CD4-positive, alpha-beta memory T cell (primary cell): ENCODE results near the gene NSA2. TPM values are rescaled to one million over a fixed set of nuclear protein-coding genes. Genes with fewer than 3 reads are reported as not detected.
A peak's percentile ranks its signal among the peaks of the same experiment; 100 is the strongest.

Experiments used
- CTCF ChIA-PET: fragments of 350-600 bp; sonication (Branson Sonifier 250); formaldehyde crosslinking; loops from one replicate; lab custom pipeline; 2021; ENCODE audit warnings: inconsistent platforms; ENCODE audit not compliant: partially characterized antibody; lab: Charles Lee
- POLR2A ChIA-PET: fragments of 350-600 bp; sonication (Branson Sonifier 250); formaldehyde crosslinking; loops from one replicate; lab custom pipeline; 2021; ENCODE audit not compliant: partially characterized antibody; lab: Charles Lee
- DNase-seq, 5 donors: peaks; one replicate each; pipeline versions ENCODE4 v3.0.0 to v3.0.0-alpha.2; 2020 to 2022; ENCODE audit warnings: mixed read lengths in 1 of 5
- H3K27ac ChIP-seq: one replicate; pipeline ENCODE4 v1.7.0; 2013; ENCODE audit warnings: low read depth, low read length
- H3K27me3 ChIP-seq: 2 replicates; pipeline ENCODE4 v1.7.0; 2013; ENCODE audit warnings: mild to moderate bottlenecking, low read length, moderate library complexity; ENCODE audit not compliant: insufficient read depth
- H3K36me3 ChIP-seq: 2 replicates; pipeline ENCODE4 v1.7.0; 2013; ENCODE audit warnings: mild to moderate bottlenecking, low read length, moderate library complexity; ENCODE audit not compliant: insufficient read depth
- H3K4me1 ChIP-seq: 2 replicates; pipeline ENCODE4 v1.7.0; 2013; ENCODE audit warnings: mild to moderate bottlenecking, low read length, moderate library complexity; ENCODE audit not compliant: insufficient read depth
- H3K4me3 ChIP-seq, 2 donors: one replicate each; pipeline ENCODE4 v1.7.0; 2013; ENCODE audit warnings: low read length in 2 of 2, mild to moderate bottlenecking in 1 of 2
- H3K9me3 ChIP-seq, 2 donors: one replicate each; pipeline ENCODE4 v1.7.0; 2013; ENCODE audit warnings: low read length in 2 of 2, control low read depth in 1 of 2; ENCODE audit not compliant: control insufficient read depth in 1 of 2
- H3K27ac Mint-ChIP-seq, 7 donors: one replicate each; pipeline ENCODE4 v1.8.0; 2020 to 2021; ENCODE audit warnings: mixed read lengths in 7 of 7, mild to moderate bottlenecking in 6 of 7, inconsistent platforms in 3 of 7, moderate library complexity in 3 of 7
- H3K27me3 Mint-ChIP-seq, 2 donors: one replicate each; pipeline ENCODE4 v1.8.0; 2020 to 2021; ENCODE audit warnings: mixed read lengths in 2 of 2
- H3K36me3 Mint-ChIP-seq, 2 donors: one replicate each; pipeline ENCODE4 v1.8.0; 2020 to 2021; ENCODE audit warnings: mixed read lengths in 2 of 2, inconsistent platforms in 1 of 2, mild to moderate bottlenecking in 1 of 2
- H3K4me1 Mint-ChIP-seq, 4 donors: one replicate each; pipeline ENCODE4 v1.8.0; 2020 to 2021; ENCODE audit warnings: mixed read lengths in 4 of 4, mild to moderate bottlenecking in 1 of 4
- H3K4me3 Mint-ChIP-seq, 8 donors: one replicate each; pipeline ENCODE4 v1.8.0; 2020 to 2021; ENCODE audit warnings: mixed read lengths in 8 of 8, mild to moderate bottlenecking in 7 of 8, moderate library complexity in 6 of 8, inconsistent platforms in 3 of 8
- H3K9me3 Mint-ChIP-seq, 8 donors: one replicate each; pipeline ENCODE4 v1.8.0; 2020 to 2021; ENCODE audit warnings: mixed read lengths in 8 of 8, mild to moderate bottlenecking in 5 of 8, inconsistent platforms in 3 of 8, moderate library complexity in 1 of 8
- intact Hi-C: fragments of 100-400 bp; cut with micrococcal nuclease; formaldehyde crosslinking; loops from one replicate; pipeline ENCODE4 v1.15.1; 2023
- polyA plus RNA-seq, 2 donors: library from polyadenylated mRNA; unstranded; fragments of 300-500 nt; fragmentation: Illumina TruSeq; gene quantifications; one replicate each; pipeline ENCODE4 v1.2.3, GENCODE V29; 2021
- total RNA-seq, 2 experiments: library from RNA; stranded (reverse); gene quantifications; one replicate each; pipeline ENCODE4 v1.2.3, GENCODE V29; 2021

NSA2 gene
- total and polyA plus RNA-seq, 4 experiments from 2014 or later = 38.9 to 120 (median 77.7) TPM

GRCh38 chr5:74761241-74761640, 5.8 kb upstream of the NSA2 start:
- Histone ChIP-seq H3K27ac (no peak overlapping the region), H3K9me3 (no peaks in the 10 kb centered on the region), H3K4me3 (no peak overlapping the region), H3K36me3 (peaks cover 20% of the 10 kb centered on the region), H3K4me1 (peaks cover 24% of the 10 kb centered on the region), H3K27me3 (no peaks in the 10 kb centered on the region)
- CTCF ChIA-PET = interaction anchor here (0.6 to 1.0 kb wide), 4 partner anchors 8 to 13 kb away, joined by 3 read pairs; no protein-coding TSS in a partner anchor
- Mint-ChIP-seq H3K27ac (peak overlapping the region in 1 of 7 donors; percentile 11), H3K4me3 (no peak overlapping the region), H3K36me3 (peaks cover 37 to 54% of the 10 kb centered on the region in 2 donors), H3K27me3 (no peaks in the 10 kb centered on the region), H3K9me3 (peaks cover 0 to 6% (median 0%) of the 10 kb centered on the region in 8 donors), H3K4me1 (peaks cover 14 to 41% (median 28%) of the 10 kb centered on the region in 4 donors)
- intact Hi-C loops = loop anchor here (10.0 kb wide), 2 partner anchors 754 to 954 kb away; partner anchors contain the start of genes CERT1, POC5 and POLK
- no peak for DNase-seq
- POLR2A ChIA-PET = no interaction called here

GRCh38 chr5:74762599-74762998, 4.5 kb upstream of the NSA2 start:
- CTCF ChIA-PET = interaction anchor here (1.0 to 1.4 kb wide), 2 partner anchors 10 to 47 kb away, joined by 3 to 4 read pairs; no protein-coding TSS in a partner anchor
- POLR2A ChIA-PET = interaction anchor here (1.0 kb wide), 1 partner anchor 11 kb away, joined by 3 read pairs; no protein-coding TSS in a partner anchor
- no peak overlapping the region for H3K4me3 ChIP-seq
- H3K4me3 Mint-ChIP-seq = no peak overlapping the region
- no peak overlapping the region for H3K27ac ChIP-seq
- H3K27me3 ChIP-seq = no peaks in the 10 kb centered on the region
- H3K4me1 Mint-ChIP-seq = peaks cover 20 to 55% (median 37%) of the 10 kb centered on the region in 4 donors
- no peak for DNase-seq
- no peak overlapping the region for H3K27ac Mint-ChIP-seq
- intact Hi-C loops = loop anchor here (10.0 kb wide), 2 partner anchors 752 to 952 kb away; partner anchors contain the start of genes CERT1, POC5 and POLK
- no peaks in the 10 kb centered on the region for H3K9me3 Mint-ChIP-seq
- H3K36me3 Mint-ChIP-seq = peaks cover 26 to 59% of the 10 kb centered on the region in 2 donors
- peaks cover 14% of the 10 kb centered on the region for H3K36me3 ChIP-seq
- H3K9me3 ChIP-seq = no peaks in the 10 kb centered on the region
- no peaks in the 10 kb centered on the region for H3K27me3 Mint-ChIP-seq
- H3K4me1 ChIP-seq = peaks cover 25% of the 10 kb centered on the region

- H3K4me3 Mint-ChIP-seq = no peak overlapping the region
- H3K9me3 Mint-ChIP-seq = no peaks in the 10 kb centered on the region
- H3K27me3 Mint-ChIP-seq = no peaks in the 10 kb centered on the region
- Histone ChIP-seq H3K27me3 (no peaks in the 10 kb centered on the region), H3K27ac (no peak overlapping the region), H3K9me3 (no peaks in the 10 kb centered on the region), H3K4me1 (peaks cover 34% of the 10 kb centered on the region), H3K4me3 (no peak overlapping the region), H3K36me3 (peaks cover 9% of the 10 kb centered on the region)
- H3K27ac Mint-ChIP-seq = no peak overlapping the region
- POLR2A ChIA-PET = interaction anchor here (0.8 to 1.0 kb wide), 2 partner anchors 10 to 14 kb away, joined by 3 read pairs; no protein-coding TSS in a partner anchor
- intact Hi-C loops = loop anchor here (10.0 kb wide), 2 partner anchors 751 to 951 kb away; partner anchors contain the start of genes CERT1, POC5 and POLK
- CTCF ChIA-PET = interaction anchor here (1.0 to 1.4 kb wide), 3 partner anchors 9 to 155 kb away, joined by 3 to 4 read pairs (median 4); no protein-coding TSS in a partner anchor
- DNase-seq = no peak
- H3K36me3 Mint-ChIP-seq = peaks cover 21 to 59% of the 10 kb centered on the region in 2 donors
- H3K4me1 Mint-ChIP-seq = peaks cover 22 to 63% (median 43%) of the 10 kb centered on the region in 4 donors
These were observed 3.5 kb upstream of the NSA2 start for GRCh38 chr5:74763504-74763903.

GRCh38 chr5:74765201-74765600, 1.8 kb upstream of the NSA2 start:
- H3K4me1 ChIP-seq = peaks cover 35% of the 10 kb centered on the region
- H3K27me3 ChIP-seq = no peaks in the 10 kb centered on the region
- no peak overlapping the region for H3K4me3 ChIP-seq
- Mint-ChIP-seq H3K9me3 (no peaks in the 10 kb centered on the region), H3K4me3 (peak overlapping the region; percentile 55 to 100 (median 92)), H3K36me3 (peaks cover 22 to 59% of the 10 kb centered on the region in 2 donors), H3K27me3 (no peaks in the 10 kb centered on the region), H3K4me1 (peaks cover 26 to 61% (median 44%) of the 10 kb centered on the region in 4 donors), H3K27ac (peak overlapping the region in 5 of 7 donors; percentile 37 to 84 (median 63))
- no peak for DNase-seq
- intact Hi-C loops = loop anchor here (5.0 to 10.0 kb wide), 4 partner anchors 97 to 1492 kb away; partner anchors contain the start of genes CERT1, POC5 and POLK
- ChIA-PET CTCF (no interaction called here), POLR2A (no interaction called here)
- H3K36me3 ChIP-seq = peaks cover 12% of the 10 kb centered on the region
- no peak overlapping the region for H3K27ac ChIP-seq
- H3K9me3 ChIP-seq = no peaks in the 10 kb centered on the region

- ChIA-PET POLR2A (interaction anchor here (1.5 to 1.9 kb wide), 3 partner anchors 14 to 471 kb away, joined by 4 to 7 read pairs (median 7); partner anchors contain the start of gene ANKRD31), CTCF (interaction anchor here (1.0 to 1.8 kb wide), 3 partner anchors 10 to 571 kb away, joined by 3 to 4 read pairs (median 3); partner anchors contain the start of gene HMGCR)
- Mint-ChIP-seq H3K36me3 (peaks cover 22 to 58% of the 10 kb centered on the region in 2 donors), H3K4me1 (peaks cover 23 to 55% (median 39%) of the 10 kb centered on the region in 4 donors), H3K9me3 (no peaks in the 10 kb centered on the region), H3K4me3 (peak overlapping the region; percentile 95 to 100 (median 100)), H3K27me3 (no peaks in the 10 kb centered on the region), H3K27ac (peak overlapping the region in 4 of 7 donors; percentile 91 to 99 (median 98))
- Histone ChIP-seq H3K9me3 (no peaks in the 10 kb centered on the region), H3K27ac (peak overlapping the region; percentile 86), H3K4me1 (peaks cover 35% of the 10 kb centered on the region), H3K27me3 (no peaks in the 10 kb centered on the region), H3K4me3 (peak overlapping the region; percentile 93 to 100), H3K36me3 (peaks cover 12% of the 10 kb centered on the region)
- intact Hi-C loops = loop anchor here (1.0 to 10.0 kb wide), 7 partner anchors 96 to 1491 kb away; partner anchors contain the start of genes CERT1, POC5 and POLK
- peak in 1 of 5 donors; percentile 3 for DNase-seq
These were observed 1.1 kb upstream of the NSA2 start for GRCh38 chr5:74765929-74766328.

GRCh38 chr5:74766418-74766848, 616 bp upstream of the NSA2 start:
- peaks cover 35% of the 10 kb centered on the region for H3K4me1 ChIP-seq
- CTCF ChIA-PET = interaction anchor here (1.0 to 1.8 kb wide), 4 partner anchors 11 to 571 kb away, joined by 3 to 4 read pairs (median 4); partner anchors contain the start of gene HMGCR
- Mint-ChIP-seq H3K27ac (peak overlapping the region; percentile 91 to 99 (median 99)), H3K27me3 (no peaks in the 10 kb centered on the region), H3K4me1 (peaks cover 23 to 54% (median 38%) of the 10 kb centered on the region in 4 donors), H3K9me3 (no peaks in the 10 kb centered on the region), H3K36me3 (peaks cover 22 to 56% of the 10 kb centered on the region in 2 donors), H3K4me3 (peak overlapping the region; percentile 95 to 100 (median 100))
- H3K27me3 ChIP-seq = no peaks in the 10 kb centered on the region
- peak in 3 of 5 donors; percentile 43 to 65 (median 48) for DNase-seq
- POLR2A ChIA-PET = interaction anchor here (0.8 to 1.9 kb wide), 11 partner anchors 8 to 1637 kb away, joined by 3 to 7 read pairs (median 3); partner anchors contain the start of genes ANKRD31, FAM169A and HMGCR
- no peaks in the 10 kb centered on the region for H3K9me3 ChIP-seq
- intact Hi-C loops = loop anchor here (1.0 to 10.0 kb wide), 7 partner anchors 96 to 1491 kb away; partner anchors contain the start of genes CERT1, POC5 and POLK
- peaks cover 12% of the 10 kb centered on the region for H3K36me3 ChIP-seq
- peak overlapping the region; percentile 86 for H3K27ac ChIP-seq
- peak overlapping the region; percentile 93 to 100 for H3K4me3 ChIP-seq
